Prostate gland (tissue), 2 donors: ENCODE measurements around the gene POLR1C. TPM values are rescaled to one million over a fixed set of nuclear protein-coding genes. Genes with fewer than 3 reads are reported as not detected.

Experiments
- DNase-seq: peaks from one replicate; pipeline ENCODE4 v3.0.0-alpha.2; 2019; ENCODE audit warnings: low spot score
- H3K27ac ChIP-seq, 2 donors: fragments of 200-600 bp; sonication (generic); 2 replicates each; pipeline ENCODE4 v1.5.1; 2017 to 2019
- H3K27me3 ChIP-seq: fragments of 200-600 bp; sonication (generic); replicated peaks from 2 replicates; pipeline ENCODE4 v1.5.1; 2019; ENCODE audit not compliant: insufficient read depth
- H3K36me3 ChIP-seq, 2 donors: fragments of 200-600 bp; sonication (generic); 1 replicate in 1 of 2; 2 replicates in 1 of 2; pipeline versions ENCODE4 v1.5.1 to v1.8.1; 2017 to 2019
- H3K4me1 ChIP-seq: fragments of 200-600 bp; sonication (generic); replicated peaks from 2 replicates; pipeline ENCODE4 v1.5.1; 2019
- H3K4me3 ChIP-seq, 2 donors: fragments of 200-600 bp; sonication (generic); 2 replicates each; pipeline ENCODE4 v1.5.1; 2017 to 2019
- H3K9me3 ChIP-seq: fragments of 200-600 bp; sonication (generic); 2 replicates; pipeline ENCODE4 v1.5.1; 2017
- POLR2A ChIP-seq: fragments of 450-650 bp; IDR thresholded peaks from one replicate; pipeline ENCODE4 v1.6.1; 2016; ENCODE audit warnings: antibody characterized with exemption, mild to moderate bottlenecking
- POLR2AphosphoS5 ChIP-seq: sonication (generic); formaldehyde crosslinking; IDR thresholded peaks from one replicate; pipeline ENCODE4 v1.6.1; 2017; ENCODE audit warnings: antibody characterized with exemption
- WGBS: methylation state at CpG from one replicate; pipeline ENCODE4 v1.1.5; 2018; 5-methylcytosine and 5-hydroxymethylcytosine counted together
- intact Hi-C: fragments of 100-400 bp; cut with DNase I; formaldehyde crosslinking; loops from one replicate; pipeline ENCODE4 v1.14.2; 2022
- total RNA-seq, 2 donors: library from RNA; depleted of rRNA; stranded (reverse); fragments of >200 nt; gene quantifications; one replicate each; pipeline ENCODE4 v1.1.0, GENCODE V29; 2016
- TF ChIP-seq, protein P1 (sequence below), 4 experiments: fragments of 200-600 bp in 2 of 4; fragments of 450-650 bp in 2 of 4; sonication (generic) in 2 of 4; IDR thresholded peaks; 1 replicate in 3 of 4; 2 replicates in 1 of 4; pipeline ENCODE4 v1.5.1; 2016 to 2019; ENCODE audit warnings: antibody characterized with exemption in 4 of 4, mild to moderate bottlenecking in 2 of 4, moderate library complexity in 2 of 4

POLR1C gene
- total RNA-seq, 2 donors from 2014 or later = 24.4 to 37.2 TPM

DNA sequence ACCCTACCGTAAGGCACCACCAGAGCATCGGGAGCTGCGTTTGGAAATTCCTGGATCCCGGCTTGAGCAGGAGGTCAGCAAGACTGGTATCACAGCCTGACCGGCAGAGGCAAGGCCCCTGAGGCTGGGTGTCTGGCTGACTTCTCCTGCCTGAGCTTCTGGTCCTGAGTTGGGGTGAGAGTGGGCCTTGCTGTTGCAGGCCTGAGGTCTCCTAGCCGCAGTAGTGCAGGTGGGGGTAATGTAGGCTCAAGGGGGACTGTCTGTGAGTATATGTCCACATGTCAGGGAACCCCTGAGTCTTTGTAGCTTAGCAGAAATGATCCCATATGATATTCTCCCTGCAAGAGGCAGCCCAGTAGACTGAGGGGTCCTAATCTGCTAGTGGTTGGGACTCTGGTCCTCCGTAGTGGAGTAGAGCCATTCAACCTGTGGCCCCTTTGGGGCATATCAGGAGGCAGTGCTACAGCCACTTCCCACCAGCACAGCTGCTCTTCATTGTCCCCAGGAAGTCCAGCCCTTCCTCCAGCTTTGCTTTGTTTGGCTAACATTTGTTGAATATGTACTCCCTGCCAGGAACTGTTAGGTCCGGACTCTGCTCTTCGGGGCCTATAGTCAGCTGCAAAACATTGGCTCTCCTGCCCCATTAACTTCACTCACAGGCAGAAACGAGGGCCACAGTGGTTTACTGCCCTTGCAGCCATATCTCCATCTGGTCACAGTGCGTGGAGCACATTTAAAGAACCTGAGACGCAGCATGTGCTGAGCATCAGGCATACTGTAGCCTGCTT, 17.7 kb upstream of the POLR1C start:
- TF ChIP-seq, protein P1, sequence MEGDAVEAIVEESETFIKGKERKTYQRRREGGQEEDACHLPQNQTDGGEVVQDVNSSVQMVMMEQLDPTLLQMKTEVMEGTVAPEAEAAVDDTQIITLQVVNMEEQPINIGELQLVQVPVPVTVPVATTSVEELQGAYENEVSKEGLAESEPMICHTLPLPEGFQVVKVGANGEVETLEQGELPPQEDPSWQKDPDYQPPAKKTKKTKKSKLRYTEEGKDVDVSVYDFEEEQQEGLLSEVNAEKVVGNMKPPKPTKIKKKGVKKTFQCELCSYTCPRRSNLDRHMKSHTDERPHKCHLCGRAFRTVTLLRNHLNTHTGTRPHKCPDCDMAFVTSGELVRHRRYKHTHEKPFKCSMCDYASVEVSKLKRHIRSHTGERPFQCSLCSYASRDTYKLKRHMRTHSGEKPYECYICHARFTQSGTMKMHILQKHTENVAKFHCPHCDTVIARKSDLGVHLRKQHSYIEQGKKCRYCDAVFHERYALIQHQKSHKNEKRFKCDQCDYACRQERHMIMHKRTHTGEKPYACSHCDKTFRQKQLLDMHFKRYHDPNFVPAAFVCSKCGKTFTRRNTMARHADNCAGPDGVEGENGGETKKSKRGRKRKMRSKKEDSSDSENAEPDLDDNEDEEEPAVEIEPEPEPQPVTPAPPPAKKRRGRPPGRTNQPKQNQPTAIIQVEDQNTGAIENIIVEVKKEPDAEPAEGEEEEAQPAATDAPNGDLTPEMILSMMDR (IDR thresholded peaks at IDR 0.05) = no peak
- peak; percentile 77 for TF ChIP-seq POLR2AphosphoS5
- no peaks in the 10 kb centered on the region for H3K27me3 ChIP-seq
- intact Hi-C loops = loop anchor here (10.0 kb wide), 1 partner anchor 234 kb away; no protein-coding TSS in a partner anchor
- peaks cover 25% of the 10 kb centered on the region for H3K4me1 ChIP-seq
- no peak overlapping the region for H3K4me3 ChIP-seq
- peak overlapping the region; percentile 47 to 56 for H3K27ac ChIP-seq
- H3K9me3 ChIP-seq = no peaks in the 10 kb centered on the region
- peaks cover 0 to 8% of the 10 kb centered on the region in 2 donors for H3K36me3 ChIP-seq
- DNase-seq = no peak
- 75% methylated on average over 12 of the region's 12 CpGs for WGBS

GRCh38 chr6:43500921-43501320, 16.0 kb upstream of the POLR1C start:
- TF ChIP-seq POLR2A (no peak), POLR2AphosphoS5 (no peak)
- TF ChIP-seq, protein P1 (IDR thresholded peaks at IDR 0.05) = no peak
- Histone ChIP-seq H3K36me3 (peaks cover 0 to 21% of the 10 kb centered on the region in 2 donors), H3K27ac (peak overlapping the region in 1 of 2 donors; percentile 56), H3K4me3 (no peak overlapping the region), H3K4me1 (peaks cover 15% of the 10 kb centered on the region), H3K9me3 (no peaks in the 10 kb centered on the region), H3K27me3 (no peaks in the 10 kb centered on the region)
- intact Hi-C loops = no loop called here
- WGBS = 92% methylated on average over 3 of the region's 3 CpGs
- DNase-seq = no peak

DNA sequence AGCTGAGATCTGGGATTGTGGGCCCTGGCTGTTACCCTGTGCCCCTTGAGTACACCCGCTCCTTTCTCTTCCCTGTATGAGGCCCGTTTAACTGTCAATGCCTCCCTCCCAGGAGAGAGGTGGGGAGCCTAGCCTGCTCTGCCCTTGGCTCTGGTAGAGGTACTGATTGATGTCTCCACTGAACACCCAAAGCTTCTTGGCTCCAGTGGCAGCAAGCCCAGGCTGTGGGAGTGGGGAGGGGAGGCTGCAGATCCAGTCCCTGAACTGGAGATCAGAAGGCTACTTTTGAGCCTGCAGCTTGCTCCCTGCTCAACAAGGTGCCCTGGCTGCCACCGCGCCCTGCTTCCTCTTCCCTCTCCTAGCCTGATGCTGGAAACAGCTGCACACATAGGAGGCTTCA, 14.2 kb upstream of the POLR1C start:
- intact Hi-C loops = no loop called here
- Histone ChIP-seq H3K4me3 (no peak overlapping the region), H3K27ac (no peak overlapping the region), H3K4me1 (peaks cover 8% of the 10 kb centered on the region), H3K27me3 (no peaks in the 10 kb centered on the region), H3K36me3 (peaks cover 0 to 23% of the 10 kb centered on the region in 2 donors), H3K9me3 (no peaks in the 10 kb centered on the region)
- DNase-seq = no peak
- 76% methylated on average over 4 of the region's 4 CpGs for WGBS
- TF ChIP-seq, protein P1 (IDR thresholded peaks at IDR 0.05) = no peak
- TF ChIP-seq POLR2AphosphoS5 (no peak), POLR2A (no peak)

DNA sequence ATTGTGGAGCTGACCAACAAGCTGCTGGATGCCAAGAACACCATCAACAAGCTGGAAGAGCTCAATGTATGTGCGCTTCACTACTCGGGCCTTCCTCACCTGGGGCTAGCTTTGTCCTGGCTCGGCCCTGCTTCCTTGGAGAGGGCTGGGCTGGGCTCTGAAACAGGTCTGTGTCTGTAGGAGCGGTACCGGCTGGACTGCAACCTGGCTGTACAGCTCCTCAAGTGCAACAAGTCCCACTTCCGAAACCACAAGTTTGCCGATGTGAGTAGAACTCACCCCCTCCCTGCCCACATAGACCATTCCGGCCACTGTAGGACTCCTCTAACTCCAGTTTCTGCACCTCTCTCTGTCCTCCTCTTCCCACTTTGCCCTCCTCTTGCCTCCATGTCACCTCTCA, 13.4 kb upstream of the POLR1C start:
- H3K9me3 ChIP-seq = no peaks in the 10 kb centered on the region
- peaks cover 0 to 23% of the 10 kb centered on the region in 2 donors for H3K36me3 ChIP-seq
- intact Hi-C loops = no loop called here
- H3K27ac ChIP-seq = no peak overlapping the region
- no peak overlapping the region for H3K4me3 ChIP-seq
- no peak for DNase-seq
- no peak for TF ChIP-seq POLR2A
- TF ChIP-seq POLR2AphosphoS5 = no peak
- H3K27me3 ChIP-seq = no peaks in the 10 kb centered on the region
- peaks cover 8% of the 10 kb centered on the region for H3K4me1 ChIP-seq
- 83% methylated on average over 8 of the region's 8 CpGs for WGBS

DNA sequence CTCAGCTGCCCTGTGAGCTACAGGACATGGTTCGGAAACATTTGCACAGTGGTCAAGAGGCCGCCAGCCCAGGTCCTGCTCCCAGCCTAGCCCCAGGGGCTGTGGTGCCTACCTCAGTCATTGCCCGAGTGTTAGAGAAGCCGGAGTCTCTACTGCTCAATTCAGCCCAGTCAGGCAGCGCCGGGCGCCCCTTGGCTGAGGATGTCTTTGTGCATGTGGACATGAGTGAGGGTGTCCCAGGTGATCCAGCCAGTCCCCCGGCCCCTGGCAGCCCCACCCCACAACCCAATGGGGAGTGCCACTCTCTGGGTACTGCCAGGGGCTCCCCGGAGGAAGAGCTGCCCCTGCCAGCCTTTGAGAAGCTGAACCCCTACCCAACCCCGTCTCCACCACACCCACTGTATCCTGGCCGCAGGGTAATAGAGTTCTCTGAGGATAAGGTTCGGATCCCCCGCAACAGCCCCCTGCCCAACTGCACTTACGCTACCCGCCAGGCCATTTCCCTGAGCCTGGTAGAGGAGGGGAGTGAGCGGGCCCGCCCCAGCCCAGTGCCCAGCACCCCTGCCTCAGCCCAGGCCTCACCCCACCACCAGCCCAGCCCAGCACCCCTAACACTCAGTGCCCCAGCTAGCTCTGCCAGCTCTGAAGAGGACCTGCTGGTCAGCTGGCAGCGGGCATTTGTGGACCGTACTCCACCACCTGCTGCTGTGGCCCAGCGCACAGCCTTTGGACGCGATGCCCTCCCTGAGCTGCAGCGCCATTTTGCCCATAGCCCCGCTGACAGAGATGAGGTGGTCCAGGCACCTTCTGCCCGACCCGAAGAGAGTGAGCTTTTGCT, 11.9 kb upstream of the POLR1C start:
- TF ChIP-seq, protein P1 (IDR thresholded peaks at IDR 0.05) = no peak
- no peak for TF ChIP-seq POLR2A
- no peak for TF ChIP-seq POLR2AphosphoS5
- H3K4me3 ChIP-seq = no peak overlapping the region
- no peak overlapping the region for H3K27ac ChIP-seq
- WGBS = 90% methylated on average over 26 of the region's 26 CpGs
- H3K9me3 ChIP-seq = no peaks in the 10 kb centered on the region
- no peak for DNase-seq
- no peaks in the 10 kb centered on the region for H3K27me3 ChIP-seq
- H3K4me1 ChIP-seq = peaks cover 4% of the 10 kb centered on the region
- intact Hi-C loops = loop anchor here (5.0 kb wide), 1 partner anchor 118 kb away; no protein-coding TSS in a partner anchor
- H3K36me3 ChIP-seq = peaks cover 0 to 23% of the 10 kb centered on the region in 2 donors
